Adrenal gland (tissue), 12 donors: ENCODE results near the gene C9orf78. TPM values are rescaled to one million over a fixed set of nuclear protein-coding genes. Genes with fewer than 3 reads are reported as not detected.

ENCODE experiments used
- DNase-seq, 7 donors: peaks; one replicate each; pipeline ENCODE4 v3.0.0-alpha.2; 2019 to 2020
- H3K27ac ChIP-seq, 5 donors: fragments of 200-600 bp; sonication (generic) in 4 of 5; 1 replicate in 3 of 5; 2 replicates in 2 of 5; pipeline versions ENCODE4 v1.5.1 to v1.8.0; 2016 to 2020; ENCODE audit warnings: mild to moderate bottlenecking in 1 of 5
- H3K27me3 ChIP-seq: fragments of 200-600 bp; 2 replicates; pipeline ENCODE4 v1.8.0; 2021
- H3K36me3 ChIP-seq, 2 donors: fragments of 200-600 bp; replicated peaks in 1 of 2; 1 replicate in 1 of 2; 2 replicates in 1 of 2; pipeline versions ENCODE4 v1.5.1 to v1.8.0; 2018 to 2022
- H3K4me1 ChIP-seq, 2 donors: fragments of 200-600 bp; replicated peaks in 1 of 2; 1 replicate in 1 of 2; 2 replicates in 1 of 2; pipeline versions ENCODE4 v1.5.1 to v1.8.0; 2018 to 2021
- H3K4me3 ChIP-seq, 4 donors: fragments of 200-600 bp; sonication (generic) in 3 of 4; one replicate each; pipeline ENCODE4 v1.5.1; 2016 to 2018
- H3K9me3 ChIP-seq, 3 donors: fragments of 200-600 bp; sonication (generic) in 1 of 3; replicated peaks in 1 of 3; 1 replicate in 2 of 3; 2 replicates in 1 of 3; pipeline versions ENCODE4 v1.5.1 to v1.8.0; 2016 to 2021
- POLR2A ChIP-seq, 2 donors: fragments of 450-650 bp; IDR thresholded peaks; one replicate each; pipeline ENCODE4 v1.6.1; 2017; ENCODE audit warnings: antibody characterized with exemption in 2 of 2, mild to moderate bottlenecking in 2 of 2, moderate library complexity in 1 of 2
- WGBS, 4 donors: extraction: QIAGEN DNeasy Blood & Tissue Kit in 2 of 4; methylation state at CpG; one replicate each; pipeline versions ENCODE4 v1.1.5 to v1.1.7; 2013 to 2017; 5-methylcytosine and 5-hydroxymethylcytosine counted together
- intact Hi-C, 2 donors: fragments of 100-400 bp; cut with DNase I; formaldehyde crosslinking; loops; one replicate each; pipeline versions ENCODE4 v1.14.1 to v1.15.0; 2022 to 2023
- polyA plus RNA-seq, 3 donors: library from polyadenylated mRNA; stranded (reverse); fragments of 200-250 nt in 2 of 3; fragments of 350-450 nt in 1 of 3; fragmentation: Illumina TruSeq in 1 of 3; extraction: RNeasy Lipid Tissue Mini Kit (QIAGEN cat#74804) in 1 of 3; gene quantifications; one replicate each; pipeline ENCODE4 v1.2.3, GENCODE V29; 2013 to 2014
- total RNA-seq, 9 donors: library from RNA; depleted of rRNA in 4 of 9; stranded (reverse); fragments of >200 nt in 4 of 9; fragments of 120-200 nt in 1 of 9; fragmentation: NEBNext Ultra II Directional in 1 of 9; extraction: Animal tissue kit (Norgen Biotek cat#: 25700) in 1 of 9; gene quantifications; one replicate each; pipeline versions ENCODE4 v1.1.0 to v1.2.4, GENCODE V29; 2013 to 2023
- TF ChIP-seq, protein P1 (sequence below), 6 experiments: fragments of 450-650 bp in 4 of 6; fragments of 200-600 bp in 2 of 6; sonication (generic) in 1 of 6; IDR thresholded peaks; 1 replicate in 5 of 6; 2 replicates in 1 of 6; pipeline versions ENCODE4 v1.5.1 to v1.8.0; 2016 to 2021; ENCODE audit warnings: antibody characterized with exemption in 6 of 6, mild to moderate bottlenecking in 2 of 6, moderate library complexity in 1 of 6
- donor health status: healthy with polysubstance abuse.
- donor health status: Bipolar disorder and iron deficiency.
- donor health status: DM: yes; HTN: yes; CAD: no.
- donor health status: DM: no; HTN: no; CAD: no.
- donor health status: DM: no; HTN: no; CAD: no.
- donor health status: DM: yes; HTN: yes; CAD: no.

C9orf78 gene
- total and polyA plus RNA-seq, 12 donors, result 35.6 to 116 (median 43.2) TPM

- intact Hi-C loops, result no loop called here
- WGBS, 4 donors, result 84 to 92% (median 88%) methylated on average over 7 to 12 of the region's 12 CpGs
- DNase-seq, result no peak
These were observed 26.4 kb upstream of the C9orf78 start for GRCh38 chr9:129861447-129861827.

DNA sequence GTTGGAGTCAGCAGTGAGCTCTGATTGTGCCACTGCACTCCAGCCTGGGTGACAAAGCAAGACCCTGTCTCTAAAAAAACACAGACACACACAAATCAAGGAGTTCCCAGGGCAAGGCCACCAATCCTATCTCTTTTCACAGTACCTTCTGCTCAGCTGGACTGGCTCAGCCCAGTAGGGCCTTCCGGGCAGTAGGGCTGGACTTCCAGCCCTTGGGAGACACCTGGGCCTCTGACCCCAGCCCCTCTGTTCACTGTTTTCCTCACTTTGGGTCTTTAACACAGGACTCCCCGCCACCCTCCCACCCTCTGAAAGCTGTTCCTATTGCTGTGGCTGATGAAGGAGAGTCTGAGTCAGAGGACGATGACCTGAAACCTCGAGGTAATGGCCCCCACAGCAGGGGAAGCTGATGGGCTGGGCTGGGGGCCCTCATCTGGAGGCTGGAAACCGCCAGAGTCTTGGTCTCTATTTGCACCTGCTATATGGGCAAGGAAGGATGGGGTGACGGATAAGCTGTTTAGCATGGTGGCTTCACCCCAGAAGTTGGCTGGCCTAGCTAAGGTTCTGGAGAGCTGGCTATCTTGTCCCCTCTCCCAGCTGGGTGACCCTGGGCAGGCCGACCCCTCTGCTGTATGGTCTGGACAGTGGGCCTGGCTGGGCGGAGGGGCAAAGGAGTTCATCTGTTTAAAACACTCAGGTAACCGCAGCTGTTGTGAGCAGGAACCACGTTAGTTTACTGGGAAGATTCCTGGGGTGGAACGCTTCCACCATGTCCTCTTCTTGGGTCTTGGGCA is 25.8 kb upstream of the C9orf78 start:
- H3K27me3 ChIP-seq, result no peaks in the 10 kb centered on the region
- no peak overlapping the region for H3K4me3 ChIP-seq
- 63 to 75% (median 71%) methylated on average over 7 to 11 of the region's 11 CpGs for WGBS, 4 donors
- H3K4me1 ChIP-seq, result no peaks in the 10 kb centered on the region
- TF ChIP-seq POLR2A (IDR thresholded peaks at IDR 0.05), result no peak
- TF ChIP-seq, protein P1, sequence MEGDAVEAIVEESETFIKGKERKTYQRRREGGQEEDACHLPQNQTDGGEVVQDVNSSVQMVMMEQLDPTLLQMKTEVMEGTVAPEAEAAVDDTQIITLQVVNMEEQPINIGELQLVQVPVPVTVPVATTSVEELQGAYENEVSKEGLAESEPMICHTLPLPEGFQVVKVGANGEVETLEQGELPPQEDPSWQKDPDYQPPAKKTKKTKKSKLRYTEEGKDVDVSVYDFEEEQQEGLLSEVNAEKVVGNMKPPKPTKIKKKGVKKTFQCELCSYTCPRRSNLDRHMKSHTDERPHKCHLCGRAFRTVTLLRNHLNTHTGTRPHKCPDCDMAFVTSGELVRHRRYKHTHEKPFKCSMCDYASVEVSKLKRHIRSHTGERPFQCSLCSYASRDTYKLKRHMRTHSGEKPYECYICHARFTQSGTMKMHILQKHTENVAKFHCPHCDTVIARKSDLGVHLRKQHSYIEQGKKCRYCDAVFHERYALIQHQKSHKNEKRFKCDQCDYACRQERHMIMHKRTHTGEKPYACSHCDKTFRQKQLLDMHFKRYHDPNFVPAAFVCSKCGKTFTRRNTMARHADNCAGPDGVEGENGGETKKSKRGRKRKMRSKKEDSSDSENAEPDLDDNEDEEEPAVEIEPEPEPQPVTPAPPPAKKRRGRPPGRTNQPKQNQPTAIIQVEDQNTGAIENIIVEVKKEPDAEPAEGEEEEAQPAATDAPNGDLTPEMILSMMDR (IDR thresholded peaks at IDR 0.05), result no peak
- intact Hi-C loops, result no loop called here
- H3K36me3 ChIP-seq, result peaks cover 0 to 58% of the 10 kb centered on the region in 2 donors
- H3K27ac ChIP-seq, result no peak overlapping the region
- no peaks in the 10 kb centered on the region for H3K9me3 ChIP-seq
- DNase-seq, result no peak

More at GRCh38 chr9:129861447-129861827, 26.4 kb upstream of the C9orf78 start:
- Histone ChIP-seq H3K9me3 (no peaks in the 10 kb centered on the region), H3K4me1 (no peaks in the 10 kb centered on the region), H3K27ac (no peak overlapping the region), H3K27me3 (no peaks in the 10 kb centered on the region), H3K4me3 (no peak overlapping the region), H3K36me3 (peaks cover 0 to 59% of the 10 kb centered on the region in 2 donors)
- TF ChIP-seq, protein P1 (IDR thresholded peaks at IDR 0.05), result no peak
- no peak for TF ChIP-seq POLR2A (IDR thresholded peaks at IDR 0.05)

DNA sequence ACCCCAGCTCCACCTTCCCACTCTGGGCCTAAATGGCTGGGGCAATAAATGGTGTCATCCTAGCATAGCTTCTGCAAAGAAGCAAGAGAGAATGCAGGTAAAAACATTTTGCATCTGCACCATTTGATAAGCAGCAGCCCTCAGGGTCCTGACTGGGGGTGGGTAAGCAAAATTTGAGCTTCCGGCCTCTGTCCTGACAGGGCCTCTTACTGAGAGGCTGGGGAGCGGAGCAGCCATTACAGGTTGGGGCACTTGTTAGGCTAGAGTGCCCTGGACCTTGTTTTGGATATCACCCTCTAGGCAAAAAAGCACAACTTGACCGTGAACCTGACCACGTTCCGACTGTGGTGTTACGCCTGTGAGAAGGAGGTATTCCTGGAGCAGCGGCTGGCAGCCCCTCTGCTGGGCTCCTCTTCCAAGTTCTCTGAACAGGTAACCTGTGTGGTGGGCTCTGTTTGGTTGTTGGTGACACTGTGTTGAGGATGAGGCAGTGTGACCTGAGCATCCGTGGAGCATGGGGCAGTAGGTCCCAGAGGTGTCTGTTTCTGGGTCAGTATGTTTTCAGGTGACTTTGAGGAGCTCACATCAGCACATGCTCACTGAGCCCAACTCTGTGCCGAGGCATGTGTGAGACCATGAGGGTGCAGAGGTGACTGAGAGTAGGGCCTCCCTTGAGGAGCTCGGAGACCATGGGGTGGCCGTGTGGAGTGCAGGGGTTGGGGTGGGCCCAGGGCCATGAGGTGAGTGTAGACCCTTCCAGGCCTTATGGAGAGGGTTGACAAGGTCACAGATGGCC is 23.3 kb upstream of the C9orf78 start:
- Histone ChIP-seq H3K27ac (no peak overlapping the region), H3K36me3 (peaks cover 0 to 61% of the 10 kb centered on the region in 2 donors), H3K4me1 (no peaks in the 10 kb centered on the region), H3K4me3 (no peak overlapping the region), H3K9me3 (no peaks in the 10 kb centered on the region), H3K27me3 (no peaks in the 10 kb centered on the region)
- TF ChIP-seq, protein P1 (IDR thresholded peaks at IDR 0.05), result no peak
- TF ChIP-seq POLR2A (IDR thresholded peaks at IDR 0.05), result no peak
- 87 to 96% (median 88%) methylated on average over 7 to 11 of the region's 11 CpGs for WGBS, 4 donors
- DNase-seq, result no peak
- intact Hi-C loops, result no loop called here

DNA sequence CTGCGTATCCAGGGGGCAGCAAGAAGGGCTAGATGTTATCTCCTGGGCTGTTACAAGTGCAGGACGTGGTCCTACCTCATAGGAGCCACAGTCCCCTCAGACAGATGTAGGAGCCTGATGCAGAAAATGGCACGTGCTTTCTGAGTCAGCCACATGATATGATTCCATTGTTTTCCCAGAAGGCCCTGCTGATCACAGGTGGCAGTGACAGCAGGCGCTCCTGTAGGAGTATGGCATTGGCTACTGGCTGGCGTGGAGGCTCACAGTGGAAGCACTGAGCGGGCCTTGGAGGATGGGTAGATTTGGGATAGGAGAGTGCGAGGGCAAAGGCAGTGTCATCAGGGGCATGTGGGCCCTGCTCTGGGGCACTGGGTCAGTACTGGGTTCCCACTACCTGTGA is 22.1 kb upstream of the C9orf78 start:
- DNase-seq, result no peak
- TF ChIP-seq POLR2A (IDR thresholded peaks at IDR 0.05), result no peak
- TF ChIP-seq, protein P1 (IDR thresholded peaks at IDR 0.05), result no peak
- Histone ChIP-seq H3K4me1 (peaks cover 7 to 11% of the 10 kb centered on the region in 2 donors), H3K27me3 (no peaks in the 10 kb centered on the region), H3K4me3 (no peak overlapping the region), H3K27ac (no peak overlapping the region), H3K9me3 (no peaks in the 10 kb centered on the region), H3K36me3 (peaks cover 0 to 70% of the 10 kb centered on the region in 2 donors)
- intact Hi-C loops, result no loop called here
- 82 to 92% (median 91%) methylated on average over 7 of the region's 7 CpGs for WGBS, 4 donors
